Stimulated activated effector memory CD8-positive, alpha-beta T cell treated with anti-CD3 and anti-CD28 coated beads, Interleukin-12 subunit alpha, Interleukin-12 subunit beta, amount 100 ng/mL, for 72 hours (primary cell): ENCODE data around the gene SBDS.

Experiments used
- ATAC-seq: fragments of 150-1000 bp; cut with Tn5 transposase; 2 replicates; pipeline ENCODE4 v1.10.0; 2021
- DNase-seq, 2 donors: peaks; one replicate each; pipeline ENCODE4 v3.0.0; 2021 to 2022; ENCODE audit warnings: low spot score in 2 of 2
- H3K27ac Mint-ChIP-seq: one replicate; pipeline ENCODE4 v1.8.0; 2022; ENCODE audit warnings: mild to moderate bottlenecking, mixed read lengths
- H3K36me3 Mint-ChIP-seq: one replicate; pipeline ENCODE4 v1.8.0; 2022; ENCODE audit warnings: mild to moderate bottlenecking, mixed read lengths
- H3K4me1 Mint-ChIP-seq: one replicate; pipeline ENCODE4 v1.8.0; 2022; ENCODE audit warnings: mixed read lengths
- H3K4me3 Mint-ChIP-seq: one replicate; pipeline ENCODE4 v1.8.0; 2022; ENCODE audit warnings: mild to moderate bottlenecking, mixed read lengths
- H3K9me3 Mint-ChIP-seq: one replicate; pipeline ENCODE4 v1.8.0; 2022; ENCODE audit warnings: mixed read lengths

The SBDS gene

DNA sequence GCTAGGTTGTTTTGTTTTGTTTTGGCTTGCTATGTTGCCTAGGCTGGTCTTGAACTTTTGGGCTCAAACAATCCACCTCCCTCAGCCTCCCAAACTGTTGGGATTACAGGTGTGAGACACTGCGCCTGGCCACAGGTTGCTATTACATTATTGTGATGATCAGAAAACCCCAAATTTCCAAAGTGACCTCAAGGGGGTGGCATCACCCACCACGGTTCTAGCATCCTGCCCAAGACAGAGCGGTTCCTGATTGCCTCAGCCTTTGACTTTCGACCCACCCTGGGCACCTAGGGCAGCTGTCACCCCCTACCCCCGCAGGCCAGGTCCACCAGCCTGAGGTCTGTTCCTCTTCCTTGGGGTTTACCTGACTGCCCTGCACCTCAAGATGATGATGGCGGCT, 28.4 kb downstream of the SBDS start:
- ATAC-seq (no peak), DNase-seq (no peak)
- Mint-ChIP-seq H3K4me1 (peaks cover 5% of the 10 kb centered on the region), H3K4me3 (no peak overlapping the region), H3K27ac (no peak overlapping the region), H3K9me3 (no peaks in the 10 kb centered on the region), H3K36me3 (no peaks in the 10 kb centered on the region)

DNA sequence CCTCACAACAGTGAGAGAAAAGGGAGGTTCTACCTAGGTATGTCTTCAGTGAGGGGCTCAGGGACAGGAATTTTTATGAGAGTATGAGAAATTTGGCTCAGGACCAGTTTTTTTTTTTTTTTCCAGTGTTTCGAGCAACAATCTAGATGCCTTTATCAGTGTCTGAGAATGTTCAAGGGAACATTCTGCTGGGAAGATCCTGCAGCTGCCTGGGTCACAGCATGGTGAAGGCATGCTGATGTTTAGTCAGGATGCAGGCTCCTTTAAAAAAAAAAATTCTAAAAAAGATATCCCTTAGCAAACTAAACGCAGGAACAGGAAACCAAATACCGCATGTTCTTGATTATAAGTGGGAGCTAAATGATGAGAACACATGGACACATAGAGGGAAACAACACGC, 31.0 kb downstream of the SBDS start:
- Mint-ChIP-seq H3K9me3 (no peaks in the 10 kb centered on the region), H3K4me1 (no peaks in the 10 kb centered on the region), H3K36me3 (peaks cover 16% of the 10 kb centered on the region), H3K4me3 (no peak overlapping the region), H3K27ac (no peak overlapping the region)
- ATAC-seq: no peak
- no peak for DNase-seq

- ATAC-seq: no peak
Measured at GRCh38 chr7:66961096-66961495, 34.3 kb downstream of the SBDS start.

DNA sequence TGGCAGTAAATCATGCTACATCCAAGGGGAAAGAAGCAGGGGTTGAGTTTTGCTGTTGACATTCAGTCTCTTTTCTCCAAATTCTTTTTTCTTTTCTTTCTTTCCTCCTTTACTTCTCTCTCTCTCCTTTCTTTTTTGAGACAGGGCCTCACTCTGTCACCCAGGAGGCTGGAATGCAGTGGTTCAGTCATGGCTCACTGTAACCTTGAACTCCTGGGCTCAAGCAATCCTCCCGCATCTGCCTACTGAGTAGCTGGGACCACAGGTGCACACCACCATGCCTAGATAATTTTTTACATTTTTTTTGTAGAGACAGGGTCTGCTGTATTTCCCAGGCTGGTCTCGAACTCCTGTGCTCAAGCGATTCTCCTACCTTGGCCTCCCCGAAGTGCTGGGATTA, 35.2 kb downstream of the SBDS start:
- Mint-ChIP-seq H3K9me3 (no peaks in the 10 kb centered on the region), H3K36me3 (peaks cover 58% of the 10 kb centered on the region), H3K27ac (no peak overlapping the region), H3K4me1 (no peaks in the 10 kb centered on the region), H3K4me3 (no peak overlapping the region)
- no peak for ATAC-seq
- DNase-seq: no peak

More at GRCh38 chr7:66961096-66961495, 34.3 kb downstream of the SBDS start:
- no peak for DNase-seq
- peaks cover 49% of the 10 kb centered on the region for H3K36me3 Mint-ChIP-seq
- H3K4me1 Mint-ChIP-seq: no peaks in the 10 kb centered on the region
- H3K9me3 Mint-ChIP-seq: no peaks in the 10 kb centered on the region
- H3K4me3 Mint-ChIP-seq: no peak overlapping the region
- H3K27ac Mint-ChIP-seq: no peak overlapping the region

DNA sequence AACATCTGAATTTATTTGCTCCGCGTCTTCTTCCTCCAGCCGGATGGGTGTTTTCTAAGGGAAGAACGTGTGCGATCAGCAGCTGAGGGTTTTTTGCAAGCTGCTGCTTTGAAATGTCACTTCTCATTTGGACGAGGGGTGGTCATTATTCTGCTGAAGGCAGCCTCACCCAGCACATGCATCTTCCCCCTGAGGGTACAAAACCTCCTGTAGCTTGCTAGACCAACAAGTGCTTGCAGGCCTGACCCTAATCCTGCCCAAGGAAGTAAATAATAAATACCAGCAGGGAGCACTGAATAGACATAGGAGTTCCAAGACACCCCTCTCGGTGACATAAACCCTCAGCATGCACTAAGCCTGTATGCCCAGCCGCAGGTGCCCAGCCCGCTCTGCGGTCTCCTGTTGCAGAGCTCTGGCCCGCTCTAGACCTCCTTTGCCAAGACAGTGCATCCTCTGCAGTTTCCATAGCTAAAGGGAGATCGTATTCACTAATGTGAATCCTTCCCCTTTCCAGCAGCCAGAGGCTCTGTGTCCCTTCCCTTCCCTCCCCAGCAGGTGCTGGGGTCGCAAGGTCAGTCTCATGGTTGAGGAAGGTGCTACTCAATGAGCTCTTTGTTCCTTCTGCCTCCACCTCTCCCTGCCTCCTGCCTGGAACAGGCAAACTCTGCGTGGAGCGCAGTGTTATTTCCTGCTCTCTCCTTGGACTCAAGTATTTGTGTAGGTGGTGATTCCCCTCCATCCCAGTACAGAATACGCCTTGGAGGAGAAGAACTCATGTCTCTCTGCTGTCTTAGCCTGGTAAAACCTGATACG, 36.6 kb downstream of the SBDS start:
- Mint-ChIP-seq H3K27ac (no peak overlapping the region), H3K9me3 (no peaks in the 10 kb centered on the region), H3K4me3 (no peak overlapping the region), H3K36me3 (peaks cover 73% of the 10 kb centered on the region), H3K4me1 (no peaks in the 10 kb centered on the region)
- ATAC-seq: no peak
- no peak for DNase-seq

- Mint-ChIP-seq H3K27ac (peak overlapping the region; percentile 48), H3K4me1 (no peaks in the 10 kb centered on the region), H3K4me3 (no peak overlapping the region), H3K9me3 (no peaks in the 10 kb centered on the region), H3K36me3 (peaks cover 83% of the 10 kb centered on the region)
- ATAC-seq: no peak
- no peak for DNase-seq
Measured at GRCh38 chr7:66957595-66958290, 37.6 kb downstream of the SBDS start.

- no peak for DNase-seq
- Mint-ChIP-seq H3K9me3 (no peaks in the 10 kb centered on the region), H3K36me3 (peaks cover 100% of the 10 kb centered on the region), H3K4me1 (no peaks in the 10 kb centered on the region), H3K4me3 (no peak overlapping the region), H3K27ac (peak overlapping the region; percentile 27)
- ATAC-seq: no peak
Measured at GRCh38 chr7:66953044-66953427, 42.4 kb downstream of the SBDS start.

DNA sequence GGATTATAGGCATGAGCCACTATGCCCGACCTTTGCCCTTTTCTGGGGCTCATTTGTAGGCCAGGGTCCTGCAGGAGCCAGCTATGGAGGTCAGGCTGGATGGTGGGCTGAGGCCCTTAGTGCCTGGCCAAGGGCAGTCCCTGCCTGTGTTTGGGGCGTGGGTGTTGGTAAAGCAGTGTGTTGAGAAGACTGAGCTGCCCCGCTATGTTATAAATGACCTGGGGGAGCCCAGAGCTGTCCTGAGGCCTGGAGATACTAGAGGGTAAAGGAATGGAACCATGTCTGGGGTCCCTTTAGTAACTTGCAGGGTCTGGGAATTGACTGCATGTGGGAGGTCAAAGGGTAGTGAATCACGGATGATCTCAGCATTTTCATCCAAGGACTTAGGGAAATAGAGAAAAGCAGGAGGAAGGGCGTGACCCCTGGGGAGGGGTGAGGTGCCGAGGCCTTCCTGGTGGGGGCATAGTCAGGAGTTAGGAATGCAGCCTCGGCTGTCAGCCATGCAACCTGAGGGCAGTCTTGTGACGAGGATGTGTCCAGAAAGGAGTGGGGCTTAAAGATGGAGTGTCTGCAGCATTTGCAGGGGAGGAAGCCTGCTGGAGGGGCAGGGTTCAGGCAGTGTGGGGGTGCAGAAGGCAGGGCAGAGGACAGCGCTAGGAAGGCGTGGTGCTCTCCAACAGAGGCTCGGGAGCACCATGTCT, 42.9 kb downstream of the SBDS start:
- Mint-ChIP-seq H3K4me1 (no peaks in the 10 kb centered on the region), H3K4me3 (no peak overlapping the region), H3K9me3 (no peaks in the 10 kb centered on the region), H3K36me3 (peaks cover 100% of the 10 kb centered on the region), H3K27ac (peak overlapping the region; percentile 27)
- no peak for ATAC-seq
- DNase-seq: no peak

GRCh38 chr7:66950763-66951162, 44.6 kb downstream of the SBDS start:
- H3K36me3 Mint-ChIP-seq: peaks cover 100% of the 10 kb centered on the region
- peak overlapping the region; percentile 20 for H3K27ac Mint-ChIP-seq
- no peak for ATAC-seq
- DNase-seq: no peak
- no peaks in the 10 kb centered on the region for H3K4me1 Mint-ChIP-seq
- H3K4me3 Mint-ChIP-seq: no peak overlapping the region
- no peaks in the 10 kb centered on the region for H3K9me3 Mint-ChIP-seq

DNA sequence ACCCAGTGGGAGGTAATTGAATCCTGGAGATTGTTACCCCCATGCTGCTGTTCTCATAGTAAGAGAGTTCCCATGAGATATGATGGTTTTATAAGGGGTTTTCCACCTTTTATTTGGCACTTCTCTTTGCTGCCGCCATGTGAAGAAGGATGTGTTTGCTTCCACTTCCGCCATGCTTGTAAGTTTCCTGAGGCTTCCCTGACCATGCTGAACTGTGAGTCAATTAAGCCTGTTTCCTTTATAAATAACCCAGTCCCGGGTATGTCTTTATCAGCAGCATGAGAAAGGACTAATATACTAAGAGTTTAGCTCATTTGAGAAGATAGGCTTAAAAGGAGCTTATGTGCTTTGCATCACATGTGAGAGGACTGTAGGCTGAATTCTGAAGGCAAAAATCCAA, 45.1 kb downstream of the SBDS start:
- H3K4me1 Mint-ChIP-seq: no peaks in the 10 kb centered on the region
- no peak overlapping the region for H3K4me3 Mint-ChIP-seq
- H3K9me3 Mint-ChIP-seq: no peaks in the 10 kb centered on the region
- H3K27ac Mint-ChIP-seq: no peak overlapping the region
- peaks cover 100% of the 10 kb centered on the region for H3K36me3 Mint-ChIP-seq
- ATAC-seq (no peak), DNase-seq (no peak)

DNA sequence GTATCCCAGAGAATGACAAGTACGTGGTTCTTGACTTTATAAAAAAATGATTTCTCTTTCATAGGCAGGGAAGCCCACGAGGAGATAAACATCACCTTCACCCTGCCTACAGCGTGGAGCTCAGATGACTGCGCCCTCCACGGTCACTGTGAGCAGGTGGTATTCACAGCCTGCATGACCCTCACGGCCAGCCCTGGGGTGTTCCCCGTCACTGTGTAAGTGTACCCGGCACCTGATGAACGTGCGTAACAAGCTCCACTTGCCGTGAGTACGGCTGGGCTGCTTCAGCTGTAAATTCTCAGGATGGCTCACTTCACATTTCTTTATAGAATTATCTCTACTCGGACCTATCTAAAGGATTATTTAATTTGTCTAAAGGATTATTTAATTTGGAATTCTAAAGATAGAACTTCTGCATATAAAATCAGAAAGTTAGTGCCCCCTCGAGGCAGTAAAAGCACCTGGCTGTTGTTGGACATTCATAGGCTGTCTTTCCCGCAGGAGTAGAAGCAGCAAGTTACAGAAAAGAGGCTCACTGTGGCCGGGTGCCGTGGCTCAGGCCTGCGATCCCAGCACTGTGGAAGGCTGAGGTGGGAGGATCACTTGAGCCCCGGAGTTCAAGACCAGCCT, 46.8 kb downstream of the SBDS start:
- peaks cover 100% of the 10 kb centered on the region for H3K36me3 Mint-ChIP-seq

DNA sequence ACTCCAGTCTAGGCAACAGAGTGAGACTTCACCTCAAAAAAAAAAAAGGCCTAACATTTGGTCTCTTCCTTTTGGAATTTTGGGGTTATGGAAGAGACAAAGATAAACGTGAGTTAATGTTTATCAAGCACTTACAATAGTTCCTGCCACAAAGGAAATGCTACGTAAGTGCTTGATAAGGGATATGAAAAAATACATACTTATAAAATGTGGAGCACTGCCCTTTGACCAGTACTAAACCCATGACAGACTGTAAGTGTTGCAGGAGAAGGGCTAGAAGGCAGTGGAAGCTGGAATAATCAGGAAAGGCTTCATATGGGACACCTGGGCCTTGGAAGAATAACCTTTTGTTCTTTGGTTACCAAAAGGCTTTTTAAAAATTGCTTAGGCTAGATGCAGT, 48.8 kb downstream of the SBDS start:
- peaks cover 100% of the 10 kb centered on the region for H3K36me3 Mint-ChIP-seq
- ATAC-seq (no peak), DNase-seq (no peak)
- H3K4me1 Mint-ChIP-seq: no peaks in the 10 kb centered on the region
- no peak overlapping the region for H3K27ac Mint-ChIP-seq
- no peaks in the 10 kb centered on the region for H3K9me3 Mint-ChIP-seq
- H3K4me3 Mint-ChIP-seq: no peak overlapping the region

More for the DNA sequence above, 46.8 kb downstream of the SBDS start:
- DNase-seq (no peak), ATAC-seq (no peak)
- H3K27ac Mint-ChIP-seq: no peak overlapping the region
- H3K4me3 Mint-ChIP-seq: no peak overlapping the region
- no peaks in the 10 kb centered on the region for H3K4me1 Mint-ChIP-seq
- no peaks in the 10 kb centered on the region for H3K9me3 Mint-ChIP-seq

DNA sequence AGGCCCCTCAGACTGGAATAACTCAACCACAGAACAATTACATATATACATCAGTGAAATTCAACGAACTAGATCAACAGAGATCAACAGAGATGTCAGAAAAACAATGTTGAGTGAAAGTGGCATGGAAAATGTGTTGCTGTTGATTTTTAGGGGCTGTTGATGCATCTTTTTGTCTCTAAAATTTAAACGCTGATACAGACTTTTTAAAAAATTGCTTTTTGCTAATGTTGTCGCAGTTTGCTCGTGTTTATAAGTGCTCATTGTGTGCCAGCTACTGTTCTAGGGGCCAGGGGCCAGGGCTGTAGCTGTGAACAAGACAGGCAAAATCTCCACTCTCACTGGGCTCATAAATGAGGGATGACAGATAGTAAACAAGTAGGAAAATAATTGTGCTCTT, 56.1 kb downstream of the SBDS start:
- Mint-ChIP-seq H3K9me3 (no peaks in the 10 kb centered on the region), H3K27ac (peak overlapping the region; percentile 60), H3K36me3 (peaks cover 57% of the 10 kb centered on the region), H3K4me1 (peaks cover 41% of the 10 kb centered on the region), H3K4me3 (no peak overlapping the region)
- DNase-seq (no peak), ATAC-seq (no peak)

GRCh38 chr7:66937940-66938339, 57.4 kb downstream of the SBDS start:
- peaks cover 50% of the 10 kb centered on the region for H3K4me1 Mint-ChIP-seq
- peak overlapping the region; percentile 60 for H3K27ac Mint-ChIP-seq
- peaks cover 54% of the 10 kb centered on the region for H3K36me3 Mint-ChIP-seq
- ATAC-seq (no peak), DNase-seq (no peak)
- no peaks in the 10 kb centered on the region for H3K9me3 Mint-ChIP-seq
- H3K4me3 Mint-ChIP-seq: no peak overlapping the region
